Esophagus muscularis mucosa (tissue), 3 donors: ENCODE data around the gene KIFAP3.

Experiments used
- CTCF ChIP-seq, 3 experiments: fragments of 200-600 bp in 2 of 3; fragments of 450-650 bp in 1 of 3; sonication (generic) in 2 of 3; IDR thresholded peaks; one replicate each; pipeline ENCODE4 v1.5.1; 2017 to 2019; ENCODE audit warnings: antibody characterized with exemption in 3 of 3, mild to moderate bottlenecking in 2 of 3, moderate library complexity in 1 of 3
- POLR2A ChIP-seq: fragments of 450-650 bp; IDR thresholded peaks from one replicate; pipeline ENCODE4 v1.6.1; 2017; ENCODE audit warnings: antibody characterized with exemption, moderate library complexity, mild to moderate bottlenecking, low read depth

GRCh38 chr1:169943963-169944526 lies 130.4 kb downstream of the KIFAP3 start:
- no peak for TF ChIP-seq CTCF (IDR thresholded peaks at IDR 0.05)
- no peak for TF ChIP-seq POLR2A
